HG03469 (cell line): ENCODE results near the gene BEAN1.
"Not testable (repeated sequence)": the region's sequence is repeated elsewhere in the genome, so short reads cannot be mapped to it uniquely, and the experiment has no call there.

Experiments used
- ATAC-seq: cut with Tn5 transposase; IDR thresholded peaks from one replicate; pipeline ENCODE4 v1.9.1; 2021; ENCODE audit warnings: mild to moderate bottlenecking, moderate library complexity, moderate number of reproducible peaks; ENCODE audit not compliant: unreplicated experiment

BEAN1 gene

DNA sequence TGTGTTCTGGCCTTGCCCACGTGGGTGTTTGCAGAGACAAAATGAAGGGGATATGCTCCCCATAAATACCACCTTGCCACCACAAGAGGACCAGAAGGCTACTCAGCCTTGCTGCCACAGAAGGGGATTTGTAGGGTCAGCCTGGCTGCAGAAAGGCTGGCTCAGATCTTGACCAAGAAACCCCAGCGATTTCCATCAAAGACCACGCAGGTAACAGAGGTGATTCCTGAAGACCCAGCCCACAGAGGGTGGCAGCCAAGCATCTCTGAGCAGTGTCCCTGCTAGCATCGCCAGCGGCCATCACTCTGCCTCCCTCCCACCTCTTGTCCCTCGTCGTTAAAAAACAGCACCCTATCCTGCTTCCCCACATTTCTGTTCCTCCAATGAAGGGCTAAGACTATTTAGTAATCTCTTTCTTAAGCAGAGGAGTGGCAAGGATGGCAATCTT lies 54.9 kb downstream of the BEAN1 start:
- no peak for ATAC-seq

DNA sequence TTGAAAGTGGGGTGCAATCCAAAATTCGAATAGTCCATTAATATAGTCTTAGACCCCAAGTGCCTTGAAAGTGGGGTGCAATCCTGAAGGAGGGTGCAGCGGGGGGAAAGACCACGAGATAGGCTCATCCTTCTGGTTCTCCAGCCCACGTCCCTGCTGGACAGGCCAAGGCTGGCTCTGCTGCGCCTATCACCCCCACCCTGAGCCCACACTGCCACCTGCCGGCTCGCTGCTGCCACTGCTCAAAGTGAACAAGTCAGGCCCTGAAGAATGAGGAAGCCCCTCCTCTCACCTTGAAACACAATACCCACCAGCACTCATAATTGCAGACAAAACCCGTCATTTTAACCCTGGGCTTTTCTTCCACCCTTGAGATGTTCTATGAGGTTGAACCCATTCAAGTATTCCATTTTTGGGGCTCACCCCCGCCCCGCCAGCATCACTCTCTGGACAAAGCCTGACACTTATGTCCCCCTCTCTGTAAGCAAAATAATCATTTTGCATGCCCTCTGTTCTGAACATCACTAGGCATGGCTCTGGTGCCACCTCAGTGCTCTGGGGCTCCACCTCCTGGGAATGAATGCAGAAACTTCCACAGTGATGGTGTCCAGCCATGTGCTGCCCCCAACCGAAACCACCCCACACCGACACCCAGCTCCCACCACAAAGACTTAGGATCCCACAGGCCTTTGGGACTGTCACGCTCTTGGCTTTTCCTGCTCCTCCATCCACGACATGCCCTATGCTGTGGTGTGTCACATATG lies 56.8 kb downstream of the BEAN1 start:
- no peak for ATAC-seq

DNA sequence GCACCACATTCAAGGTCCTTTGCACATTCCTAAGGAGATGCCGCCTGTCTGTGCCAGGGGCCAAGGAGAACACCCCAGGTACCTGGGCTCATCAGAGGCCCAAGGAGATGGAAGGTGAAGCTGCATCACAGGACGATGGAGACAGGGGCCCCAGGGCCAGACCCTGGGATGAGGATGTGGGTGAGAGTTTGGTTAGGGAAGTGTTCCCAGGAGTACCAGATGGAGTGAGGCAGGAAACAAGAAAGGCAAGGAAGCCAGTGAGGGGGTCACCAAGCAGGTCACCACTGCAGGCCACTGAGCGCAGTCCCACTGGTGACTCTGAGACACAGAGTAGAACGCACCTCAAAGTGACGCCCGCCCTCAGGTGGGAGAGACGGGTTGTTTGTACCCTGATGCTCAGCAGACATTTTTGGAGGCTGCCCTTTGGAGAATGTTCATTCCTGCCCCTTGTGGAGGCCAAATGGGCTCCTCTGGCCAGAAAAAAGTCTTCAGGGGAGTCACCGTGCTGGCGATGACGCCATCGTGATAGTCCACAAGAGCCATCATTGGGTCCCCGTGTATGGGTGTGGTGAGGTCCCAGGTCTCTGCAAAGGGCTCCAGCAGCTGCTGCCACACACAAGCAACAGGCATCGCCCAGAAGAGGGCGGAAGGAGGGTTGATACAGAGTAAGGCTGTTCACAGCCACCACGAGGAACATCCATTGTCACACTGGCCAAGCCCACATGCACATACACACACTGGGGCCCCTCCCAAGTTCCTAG lies 57.5 kb downstream of the BEAN1 start:
- ATAC-seq: no peak

DNA sequence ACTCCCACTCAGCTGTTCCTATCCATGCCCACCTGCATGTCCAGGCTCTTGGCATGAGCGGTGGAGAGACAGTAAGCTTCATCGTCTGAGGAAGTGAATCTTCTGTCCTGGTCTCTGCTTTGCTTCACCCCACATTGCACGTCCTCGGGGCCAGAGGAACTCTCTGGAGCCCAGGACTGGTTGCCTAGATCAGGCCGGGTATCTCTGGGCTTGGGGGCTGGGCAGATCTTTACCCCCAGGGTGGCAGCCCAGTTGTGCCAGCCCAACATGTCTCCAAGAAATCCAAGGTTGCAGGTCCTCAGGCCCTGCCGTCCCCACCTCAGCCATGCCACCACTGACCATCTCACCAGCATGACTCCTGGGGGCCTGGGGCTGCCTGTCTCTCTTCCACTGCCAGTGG lies 58.3 kb downstream of the BEAN1 start:
- ATAC-seq: no peak

DNA sequence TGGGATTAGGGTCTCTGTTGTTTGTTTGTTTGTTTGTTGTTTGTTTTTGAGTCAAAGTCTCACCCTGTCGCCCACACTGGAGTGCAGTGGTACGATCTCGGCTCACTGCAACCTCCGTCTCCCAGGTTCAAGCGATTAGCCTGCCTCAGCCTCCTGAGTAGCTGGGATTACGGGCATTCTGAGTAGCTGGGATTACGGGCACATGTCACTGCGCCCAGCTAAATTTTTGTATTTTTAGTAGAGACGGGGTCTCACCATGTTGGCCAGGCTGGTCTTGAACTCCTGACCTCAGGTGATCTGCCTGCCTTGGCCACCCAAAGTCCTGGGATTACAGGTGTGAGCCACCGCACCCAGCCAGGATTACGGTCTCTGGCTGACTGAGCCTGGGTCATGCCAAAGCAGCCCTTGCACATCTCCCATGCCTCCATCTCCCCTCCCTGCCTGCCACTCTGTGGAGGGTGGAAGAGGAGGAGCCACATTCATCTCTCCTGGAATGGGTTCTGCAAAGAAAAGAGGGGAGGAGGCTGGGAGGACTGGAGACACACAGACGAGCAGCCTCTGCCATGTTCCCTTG lies 59.2 kb downstream of the BEAN1 start:
- no peak for ATAC-seq

DNA sequence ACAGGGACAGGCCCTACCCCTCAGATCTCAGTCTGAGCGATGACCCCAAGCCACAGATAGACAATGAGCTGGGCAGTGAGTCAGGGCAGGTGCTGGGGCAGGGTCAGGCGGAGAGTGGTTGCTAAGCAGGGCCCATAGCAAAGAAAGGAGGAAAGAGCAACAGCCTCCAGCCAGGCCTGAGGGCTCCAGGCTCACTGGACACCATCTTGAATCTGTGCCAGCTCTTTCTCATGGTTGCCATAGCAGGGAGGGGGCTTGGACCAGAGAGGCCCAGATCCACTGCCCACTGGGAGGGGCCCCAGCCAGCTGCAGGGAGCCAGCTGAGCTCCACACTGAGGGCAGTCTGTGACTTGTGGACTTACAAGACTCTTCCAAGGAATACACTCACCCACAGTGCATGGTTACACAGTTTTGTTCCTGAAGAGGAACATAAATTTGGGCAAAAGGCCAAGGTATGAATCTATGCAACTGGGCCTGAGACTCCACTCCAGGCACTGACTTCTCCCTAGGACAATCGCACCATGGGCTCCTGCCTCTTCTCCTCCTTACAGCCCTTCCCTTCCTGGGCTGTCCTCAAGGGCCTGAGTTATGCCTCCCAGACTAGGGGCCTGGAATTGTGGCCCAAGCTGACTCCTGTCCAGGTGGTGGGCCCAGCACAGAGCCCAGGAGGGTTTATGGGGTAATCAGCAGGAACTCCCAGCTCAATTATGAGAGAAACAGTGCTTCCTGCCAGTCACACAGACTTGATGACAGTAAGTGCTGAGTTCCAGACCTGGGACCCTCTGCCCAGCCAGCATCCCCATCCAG lies 59.9 kb downstream of the BEAN1 start:
- no peak for ATAC-seq

DNA sequence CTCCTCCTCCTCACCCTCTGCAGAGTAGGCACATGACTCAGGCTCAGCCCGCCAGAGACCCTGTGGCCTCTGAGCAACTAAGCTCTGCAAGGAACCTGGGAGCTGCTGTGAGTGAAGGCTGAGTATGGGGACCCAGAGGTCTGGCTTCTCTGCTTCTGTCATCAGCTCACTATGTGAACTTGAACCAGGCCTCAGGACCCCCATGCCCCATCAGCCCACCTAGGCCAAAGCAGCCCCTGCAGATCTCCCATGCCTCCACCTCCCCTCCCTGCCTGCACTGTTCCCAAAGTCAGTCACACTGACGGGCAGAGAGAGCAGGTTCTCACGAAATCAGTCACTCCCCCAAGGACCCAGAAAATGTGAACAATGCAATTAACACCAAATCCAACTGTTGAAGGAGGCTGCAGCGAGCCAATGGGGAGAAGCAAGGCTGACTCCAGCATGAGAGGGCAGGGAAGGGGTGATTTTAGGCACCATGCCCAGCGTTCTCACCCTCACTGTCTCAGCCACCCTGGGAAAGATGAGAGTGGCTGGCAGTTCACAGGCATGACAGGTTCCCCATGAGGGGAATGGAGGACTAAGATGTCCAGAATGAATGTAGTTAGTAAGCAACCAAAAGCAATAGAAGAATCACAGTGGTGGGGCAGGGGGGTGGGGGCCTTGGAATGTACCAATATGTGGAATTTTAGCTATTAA lies 60.6 kb downstream of the BEAN1 start:
- no peak for ATAC-seq

DNA sequence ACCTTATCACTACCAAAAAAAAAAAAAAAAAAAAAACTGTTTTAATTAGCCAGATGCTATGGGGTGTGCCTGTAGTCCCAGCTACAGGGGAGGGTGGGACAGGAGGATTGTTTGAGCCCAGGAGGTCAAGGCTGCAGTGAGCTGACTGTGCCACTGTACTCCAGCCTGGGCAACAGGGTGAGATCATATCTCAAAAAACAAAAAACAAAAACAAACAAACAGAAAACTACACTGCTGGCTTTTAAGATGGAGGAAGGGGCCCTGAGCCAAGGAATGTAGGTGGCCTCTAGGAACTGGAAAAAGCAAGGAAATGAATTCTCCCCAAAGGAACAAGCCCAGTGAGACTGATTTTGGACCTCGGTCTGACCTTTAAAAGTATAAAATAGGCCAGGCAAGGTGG lies 61.4 kb downstream of the BEAN1 start:
- no peak for ATAC-seq

DNA sequence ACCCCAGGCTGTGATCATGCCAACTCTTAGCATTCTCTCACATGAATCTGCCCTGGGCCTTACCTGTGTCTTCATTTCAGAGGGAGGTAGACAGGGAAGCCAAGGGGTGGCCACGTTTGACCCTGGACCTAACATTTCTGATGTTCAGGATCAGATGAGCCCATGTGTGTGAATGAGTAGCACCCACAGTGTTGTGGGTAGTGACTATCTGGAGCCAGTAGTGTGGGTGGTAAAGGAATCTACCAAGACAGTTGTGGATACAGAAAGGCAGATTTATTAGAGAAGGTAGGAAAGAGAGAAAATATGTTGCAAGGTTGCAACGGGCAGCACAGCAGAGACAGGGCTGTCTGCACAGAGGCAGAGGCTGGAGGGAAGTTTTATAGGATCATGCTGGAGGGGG lies 62.3 kb downstream of the BEAN1 start:
- no peak for ATAC-seq

DNA sequence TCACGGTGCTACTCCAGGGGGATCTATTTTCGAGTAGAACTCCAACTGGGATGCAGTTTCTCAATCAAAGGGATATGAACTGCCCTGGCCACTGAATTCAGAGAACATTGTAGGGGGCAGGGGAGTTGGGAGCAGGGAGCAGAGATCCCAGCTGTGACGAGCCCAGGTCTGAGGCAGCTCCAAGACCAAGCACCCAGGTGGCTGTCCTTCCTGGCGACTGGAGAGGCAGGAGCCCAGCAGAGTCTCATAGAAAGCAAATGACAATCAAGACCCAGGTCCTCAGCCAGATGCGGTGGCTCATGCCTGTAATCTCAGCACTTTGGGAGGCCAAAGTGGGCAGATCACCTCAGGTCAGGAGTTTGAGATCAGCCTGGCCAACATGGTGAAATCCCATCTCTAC lies 62.7 kb downstream of the BEAN1 start:
- ATAC-seq: no peak

DNA sequence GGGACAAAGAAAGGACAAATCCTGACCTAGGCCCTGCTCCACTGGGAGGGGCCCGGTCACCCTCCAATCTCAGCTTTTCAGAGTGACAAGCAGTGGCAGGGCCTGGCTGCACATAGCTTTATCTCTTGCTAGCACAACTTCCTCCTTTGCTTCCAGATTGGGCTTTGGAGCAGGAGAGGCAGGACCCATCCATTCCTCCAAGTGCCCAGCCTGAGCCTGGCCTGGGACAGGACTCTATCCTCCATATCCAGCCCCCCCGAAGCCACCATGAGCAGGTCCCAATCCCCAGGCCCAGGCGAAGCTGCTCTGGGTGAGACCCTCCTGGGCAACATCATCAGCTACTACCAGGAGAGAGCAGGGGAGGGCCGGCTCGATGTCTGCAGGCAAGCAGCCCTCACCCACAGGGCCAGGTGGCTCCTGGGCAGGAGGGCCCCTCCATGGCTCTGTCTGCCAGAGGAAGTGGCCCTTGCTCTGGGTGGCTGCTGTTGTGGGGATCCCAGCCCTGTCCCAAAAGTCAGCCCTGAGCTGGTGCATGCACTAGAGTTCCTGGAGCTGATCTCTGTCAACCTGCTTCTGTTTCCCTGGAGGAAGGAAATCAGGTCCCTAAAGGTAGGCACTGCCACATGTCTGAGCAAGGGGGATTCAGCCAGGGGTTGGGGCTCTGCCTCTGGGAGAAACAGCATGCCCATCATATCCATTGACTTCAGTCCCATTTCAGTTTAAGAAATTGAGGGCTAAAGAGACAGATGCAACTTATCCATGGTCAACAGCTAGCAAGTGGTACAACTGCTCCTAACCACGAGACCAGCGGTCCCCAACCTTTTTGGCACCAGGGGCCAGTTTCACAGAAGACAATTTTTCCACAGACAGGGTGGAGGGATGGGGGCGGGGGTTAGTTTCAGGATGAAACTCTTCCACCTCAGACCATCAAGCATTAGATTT lies 64.0 kb downstream of the BEAN1 start:
- ATAC-seq: no peak

DNA sequence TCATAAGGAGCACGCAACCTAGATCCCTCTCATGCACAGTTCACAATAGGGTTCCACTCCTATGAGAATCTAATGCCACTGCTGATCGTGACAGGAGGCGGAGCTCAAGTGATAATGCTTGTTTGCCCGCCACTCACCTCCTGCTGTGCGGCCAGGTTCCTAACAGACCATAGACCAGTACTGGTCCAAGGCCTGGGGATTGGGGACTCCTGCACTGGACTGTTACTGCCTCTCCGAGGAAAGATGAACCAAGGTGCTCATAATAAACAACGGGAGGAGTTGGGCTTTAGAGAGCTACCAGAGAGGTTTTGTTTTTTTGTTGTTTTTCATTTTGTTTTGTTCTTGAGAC lies 64.6 kb downstream of the BEAN1 start:
- ATAC-seq: no peak

DNA sequence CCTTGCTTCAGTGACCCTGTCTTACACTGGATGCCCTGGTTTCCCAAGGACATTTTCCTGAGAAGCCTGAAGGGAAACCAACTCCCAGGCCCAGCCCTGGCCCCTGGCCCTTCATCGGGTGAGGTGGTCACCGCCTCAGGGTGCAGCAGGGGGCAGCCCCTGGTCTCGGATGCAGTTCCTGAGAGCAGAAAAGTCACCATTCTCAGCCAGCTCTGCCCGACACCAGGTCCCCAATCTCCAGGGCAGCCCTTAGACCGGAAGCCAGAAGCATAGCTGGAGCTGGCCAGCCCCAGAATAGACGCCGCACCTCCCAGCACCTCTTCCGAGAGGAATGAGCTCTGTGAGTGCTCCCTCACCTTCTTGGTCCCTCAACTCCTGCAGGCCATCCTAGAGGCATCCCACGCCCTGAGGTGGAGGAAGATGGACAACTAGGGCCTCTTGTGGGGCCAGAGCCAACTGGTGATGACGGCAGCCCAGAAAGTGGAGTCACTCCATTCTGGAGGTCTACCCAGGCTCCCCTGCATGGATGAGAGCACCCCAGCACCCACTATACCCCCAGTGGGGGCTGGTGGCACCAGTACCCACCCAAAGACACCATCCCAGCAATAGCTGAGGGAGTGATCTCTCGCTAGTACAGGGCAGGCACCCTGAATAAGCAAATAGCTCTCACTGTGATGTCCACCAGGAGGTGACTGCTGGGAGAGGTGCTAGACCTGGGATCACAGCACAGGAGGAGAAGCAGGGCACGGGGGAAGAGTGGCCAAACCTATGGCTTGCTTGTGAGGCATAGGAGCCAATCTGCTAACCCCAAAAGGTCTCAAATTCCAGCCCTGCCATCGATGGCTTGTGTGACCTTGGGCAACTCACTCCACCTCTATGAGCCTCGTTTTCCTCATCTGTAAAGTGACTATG lies 66.7 kb downstream of the BEAN1 start:
- ATAC-seq: no peak

DNA sequence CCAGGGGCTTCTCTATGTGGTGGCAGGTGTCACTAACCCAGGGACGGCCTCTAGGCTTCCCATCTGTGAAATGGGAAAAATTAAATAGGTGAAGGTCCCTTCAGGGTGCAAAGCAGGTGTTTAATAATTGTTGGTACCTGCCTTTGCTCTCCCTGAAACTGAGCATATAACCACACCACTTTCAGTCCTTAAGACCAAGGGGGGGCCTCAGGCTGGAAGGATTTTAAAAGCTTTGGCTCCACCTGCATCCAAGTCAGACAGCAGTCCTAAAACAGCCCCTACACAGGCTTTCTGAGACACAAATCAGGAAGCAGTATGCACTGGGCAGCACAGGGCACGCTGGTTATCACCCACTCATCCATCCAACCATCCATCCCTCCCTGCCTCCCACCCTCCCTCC lies 67.8 kb downstream of the BEAN1 start:
- ATAC-seq: no peak

DNA sequence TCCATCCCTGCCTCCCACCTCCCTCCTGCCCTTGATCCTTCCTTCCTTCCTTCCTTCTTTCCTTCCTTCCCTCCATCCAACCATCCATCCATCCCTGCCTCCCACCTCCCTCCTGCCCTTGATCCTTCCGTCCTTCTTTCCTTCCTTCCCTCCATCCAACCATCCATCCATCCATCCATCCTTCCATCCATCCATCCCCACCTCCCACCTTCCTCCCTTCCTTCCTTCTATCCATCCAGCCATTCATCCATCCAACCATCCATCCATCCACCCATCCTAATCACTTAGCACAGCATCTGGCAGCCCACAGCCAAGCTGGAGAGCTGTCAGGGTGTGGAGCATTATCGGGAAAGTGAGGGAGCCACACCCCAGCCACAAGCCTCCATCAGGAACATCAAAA lies 68.3 kb downstream of the BEAN1 start:
- no peak for ATAC-seq

DNA sequence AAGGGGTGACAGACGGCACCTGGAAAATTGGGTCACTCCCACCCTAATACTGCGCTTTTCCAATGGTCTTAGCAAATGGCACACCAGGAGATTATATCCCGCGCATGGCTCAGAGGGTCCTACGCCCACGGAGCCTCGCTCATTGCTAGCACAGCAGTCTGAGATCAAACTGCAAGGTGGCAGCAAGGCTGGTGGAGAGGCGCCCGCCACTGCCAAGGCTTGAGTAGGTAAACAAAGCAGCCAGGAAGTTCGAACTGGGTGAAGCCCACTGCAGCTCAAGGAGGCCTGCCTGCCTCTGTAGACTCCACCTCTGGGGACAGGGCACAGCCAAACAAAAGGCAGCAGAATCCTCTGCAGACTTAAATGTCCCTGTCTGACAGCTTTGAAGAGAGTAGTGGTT lies 69.1 kb downstream of the BEAN1 start:
- ATAC-seq: not testable (repeated sequence)

DNA sequence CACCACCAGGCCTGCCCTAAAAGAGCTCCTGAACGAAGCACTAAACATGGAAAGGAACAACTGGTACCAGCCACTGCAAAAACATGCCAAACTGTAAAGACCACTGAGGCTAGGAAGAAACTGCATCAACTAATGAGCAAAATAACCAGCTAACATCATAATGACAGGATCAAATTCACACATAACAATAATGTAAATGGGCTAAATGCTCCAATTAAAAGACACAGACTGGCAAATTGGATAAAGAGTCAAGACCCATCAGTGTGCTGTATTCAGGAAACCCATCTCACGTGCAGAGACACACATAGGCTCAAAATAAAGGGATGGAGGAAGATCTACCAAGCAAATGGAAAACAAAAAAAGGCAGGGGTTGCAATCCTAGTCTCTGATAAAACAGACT lies 70.8 kb downstream of the BEAN1 start:
- not testable (repeated sequence) for ATAC-seq

DNA sequence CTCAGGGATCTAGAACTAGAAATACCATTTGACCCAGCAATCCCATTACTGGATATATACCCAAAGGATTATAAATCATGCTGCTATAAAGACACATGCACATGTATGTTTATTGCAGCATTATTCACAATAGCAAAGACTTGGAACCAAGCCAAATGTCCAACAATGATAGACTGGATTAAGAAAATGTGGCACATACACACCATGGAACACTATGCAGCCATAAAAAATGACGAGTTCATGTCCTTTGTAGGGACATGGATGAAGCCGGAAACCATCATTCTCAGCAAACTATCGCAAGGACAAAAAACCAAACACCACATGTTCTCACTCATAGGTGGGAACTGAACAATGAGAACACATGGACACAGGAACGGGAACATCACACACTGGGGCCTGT lies 74.5 kb downstream of the BEAN1 start:
- not testable (repeated sequence) for ATAC-seq
